Nephron (organoid): ENCODE results near the gene CNIH4.
"Not testable (repeated sequence)": the region's sequence is repeated elsewhere in the genome, so short reads cannot be mapped to it uniquely, and the experiment has no call there.

Source experiments
- H3K27ac Mint-ChIP-seq, 3 experiments: 2 replicates each; pipeline ENCODE4 v1.8.0; 2020; ENCODE audit warnings: mixed read lengths in 3 of 3, mild to moderate bottlenecking in 2 of 3, moderate library complexity in 1 of 3
- H3K27me3 Mint-ChIP-seq: 2 replicates; pipeline ENCODE4 v1.8.0; 2021; ENCODE audit warnings: low read depth, mild to moderate bottlenecking, moderate library complexity, mixed read lengths
- H3K36me3 Mint-ChIP-seq: 2 replicates; pipeline ENCODE4 v1.8.0; 2020; ENCODE audit warnings: low read depth, mixed read lengths
- H3K4me1 Mint-ChIP-seq: 2 replicates; pipeline ENCODE4 v1.8.0; 2020; ENCODE audit warnings: mixed read lengths
- H3K4me3 Mint-ChIP-seq, 3 experiments: 2 replicates each; pipeline ENCODE4 v1.8.0; 2020; ENCODE audit warnings: mild to moderate bottlenecking in 3 of 3, mixed read lengths in 3 of 3, moderate library complexity in 2 of 3
- H3K9me3 Mint-ChIP-seq: 2 replicates; pipeline ENCODE4 v1.8.0; 2020; ENCODE audit warnings: mixed read lengths
- CTCF ChIP-seq, 3 experiments: fragments of 200-600 bp; sonication (generic); IDR thresholded peaks; one replicate each; pipeline ENCODE4 v1.5.0; 2021; ENCODE audit warnings: antibody characterized with exemption in 3 of 3; ENCODE audit not compliant: unreplicated experiment in 3 of 3

The CNIH4 gene

GRCh38 chr1:224420106-224420505 lies 63.4 kb downstream of the CNIH4 start:
- Mint-ChIP-seq H3K4me1 (no peaks in the 10 kb centered on the region), H3K27me3 (no peaks in the 10 kb centered on the region), H3K9me3 (no peaks in the 10 kb centered on the region), H3K4me3 (no peak overlapping the region), H3K27ac (no peak overlapping the region), H3K36me3 (peaks cover 81% of the 10 kb centered on the region)
- no peak for TF ChIP-seq CTCF (IDR thresholded peaks at IDR 0.05; ENCODE audit: unreplicated experiment in 3 of 3)

- Mint-ChIP-seq H3K36me3 (peaks cover 68% of the 10 kb centered on the region), H3K9me3 (no peaks in the 10 kb centered on the region), H3K4me1 (peaks cover 2% of the 10 kb centered on the region), H3K27me3 (no peaks in the 10 kb centered on the region), H3K27ac (no peak overlapping the region), H3K4me3 (no peak overlapping the region)
- TF ChIP-seq CTCF (IDR thresholded peaks at IDR 0.05; ENCODE audit: unreplicated experiment in 3 of 3) = no peak
Measured at GRCh38 chr1:224425279-224425884, 68.7 kb downstream of the CNIH4 start.

GRCh38 chr1:224426869-224427268 lies 70.2 kb downstream of the CNIH4 start:
- H3K9me3 Mint-ChIP-seq, H3K4me3 Mint-ChIP-seq, H3K27me3 Mint-ChIP-seq, H3K27ac Mint-ChIP-seq: not testable (repeated sequence)
- H3K36me3 Mint-ChIP-seq = peaks cover 72% of the 10 kb centered on the region
- H3K4me1 Mint-ChIP-seq = peaks cover 14% of the 10 kb centered on the region

GRCh38 chr1:224427346-224427745 lies 70.7 kb downstream of the CNIH4 start:
- Mint-ChIP-seq H3K4me1 (peaks cover 19% of the 10 kb centered on the region), H3K36me3 (peaks cover 67% of the 10 kb centered on the region), H3K27ac (peak overlapping the region in 1 of 3 experiments; percentile 46), H3K4me3 (no peak overlapping the region), H3K9me3 (no peaks in the 10 kb centered on the region), H3K27me3 (no peaks in the 10 kb centered on the region)
- no peak for TF ChIP-seq CTCF (IDR thresholded peaks at IDR 0.05; ENCODE audit: unreplicated experiment in 3 of 3)

- H3K27me3 Mint-ChIP-seq, H3K9me3 Mint-ChIP-seq, H3K4me3 Mint-ChIP-seq, H3K27ac Mint-ChIP-seq: not testable (repeated sequence)
- H3K4me1 Mint-ChIP-seq = peaks cover 29% of the 10 kb centered on the region
- H3K36me3 Mint-ChIP-seq = peaks cover 55% of the 10 kb centered on the region
Measured at GRCh38 chr1:224428713-224429112, 72.0 kb downstream of the CNIH4 start.
